Transverse colon (tissue), 4 donors: ENCODE results near the gene TMEM9. TPM values are rescaled to one million over a fixed set of nuclear protein-coding genes. Genes with fewer than 3 reads are reported as not detected.

Source experiments
- DNase-seq: peaks from one replicate; pipeline ENCODE4 v3.0.0-alpha.2; 2019
- H3K27ac ChIP-seq, 4 donors: fragments of 200-600 bp; sonication (generic); 2 replicates each; pipeline ENCODE4 v1.5.1; 2016 to 2018; ENCODE audit warnings: inconsistent platforms in 4 of 4
- H3K27me3 ChIP-seq: fragments of 200-600 bp; sonication (generic); 2 replicates; pipeline ENCODE4 v1.5.1; 2017; ENCODE audit warnings: inconsistent platforms
- H3K36me3 ChIP-seq, 4 donors: fragments of 200-600 bp; sonication (generic); 2 replicates each; pipeline ENCODE4 v1.5.1; 2017 to 2019; ENCODE audit warnings: inconsistent platforms in 4 of 4
- H3K4me1 ChIP-seq, 4 donors: fragments of 200-600 bp; sonication (generic); 2 replicates each; pipeline ENCODE4 v1.5.1; 2017 to 2020; ENCODE audit warnings: inconsistent platforms in 4 of 4
- H3K4me3 ChIP-seq, 4 donors: fragments of 200-600 bp; sonication (generic); 1 replicate in 1 of 4; 2 replicates in 3 of 4; pipeline versions ENCODE4 v1.5.1 to v1.6.1; 2017 to 2019; ENCODE audit warnings: inconsistent platforms in 4 of 4
- H3K9me3 ChIP-seq, 2 donors: fragments of 200-600 bp; sonication (generic); 2 replicates each; pipeline ENCODE4 v1.5.1; 2017 to 2019; ENCODE audit warnings: inconsistent platforms in 2 of 2
- EP300 ChIP-seq: sonication (generic); formaldehyde crosslinking; IDR thresholded peaks from one replicate; pipeline ENCODE4 v1.6.1; 2017; ENCODE audit warnings: antibody characterized with exemption, low read depth
- POLR2A ChIP-seq: fragments of 450-650 bp; IDR thresholded peaks from one replicate; pipeline ENCODE4 v1.6.1; 2016; ENCODE audit warnings: antibody characterized with exemption, mild to moderate bottlenecking, moderate library complexity
- POLR2AphosphoS5 ChIP-seq, 3 donors: sonication (generic); formaldehyde crosslinking; IDR thresholded peaks; one replicate each; pipeline ENCODE4 v1.6.1; 2016; ENCODE audit warnings: antibody characterized with exemption in 3 of 3
- WGBS, 2 donors: methylation state at CpG; one replicate each; pipeline ENCODE4 v1.1.5; 2018; ENCODE audit warnings: low coverage in 1 of 2; 5-methylcytosine and 5-hydroxymethylcytosine counted together
- in situ Hi-C, 4 donors: fragments of 200-750 bp; cut with MboI; loops; one replicate each; pipeline versions ENCODE4 v1.15.0 to v1.15.1; 2017; ENCODE audit warnings: low sequenced_read_pairs in 3 of 4, low pct_ligation_motif_present in 1 of 4, low pct_unique_long_range_greater_than_20kb in 1 of 4
- intact Hi-C: fragments of 100-400 bp; cut with DNase I; formaldehyde crosslinking; loops from one replicate; pipeline ENCODE4 v1.15.1; 2023; ENCODE audit warnings: low total_unique reads
- total RNA-seq, 4 donors: library from RNA; depleted of rRNA; stranded (reverse); fragments of >200 nt; gene quantifications; one replicate each; pipeline ENCODE4 v1.1.0, GENCODE V29; 2016
- TF ChIP-seq, protein P1 (sequence below), 5 experiments: fragments of 200-600 bp in 3 of 5; fragments of 450-650 bp in 2 of 5; sonication (generic) in 3 of 5; IDR thresholded peaks; 1 replicate in 2 of 5; 2 replicates in 3 of 5; pipeline ENCODE4 v1.5.1; 2016 to 2017; ENCODE audit warnings: antibody characterized with exemption in 5 of 5, inconsistent platforms in 3 of 5, mild to moderate bottlenecking in 2 of 5, moderate library complexity in 1 of 5

Gene TMEM9
- total RNA-seq, 4 donors from 2014 or later = 6.7 to 35.4 (median 29.4) TPM

DNA sequence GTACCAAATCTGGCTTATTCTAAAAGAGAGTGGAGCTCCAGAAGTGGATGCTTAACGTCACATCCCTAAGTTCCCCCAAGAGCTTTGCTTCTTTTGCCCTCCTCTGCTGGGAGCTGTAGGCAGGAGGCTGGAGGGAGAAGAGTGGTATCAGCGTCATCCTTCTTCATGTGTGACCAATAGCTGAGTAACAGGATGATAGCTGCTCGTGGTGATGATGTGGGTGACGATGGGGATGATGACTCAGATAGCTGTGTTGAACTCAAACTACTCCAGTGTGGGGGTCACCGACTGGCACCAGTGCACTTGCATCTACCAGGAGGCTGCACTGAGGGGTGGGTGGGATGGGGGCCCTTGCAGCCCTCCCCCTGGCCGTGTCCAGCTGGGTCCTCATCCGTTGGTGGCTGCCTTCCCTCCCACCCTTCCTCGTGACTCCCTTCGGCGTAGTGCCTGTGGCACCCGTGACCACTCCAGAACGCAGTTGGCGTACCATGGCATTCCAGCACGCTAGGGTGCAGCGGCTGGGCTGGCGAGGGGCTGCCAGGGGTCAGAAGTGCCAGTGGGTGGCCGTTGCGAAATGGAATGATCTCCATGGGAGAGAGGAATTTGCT is 37.5 kb upstream of the TMEM9 start:
- 71% methylated on average over 18 of the region's 18 CpGs; no CpG with 5 or more reads in 1 of the 2 donors for WGBS, 2 donors
- Histone ChIP-seq H3K9me3 (no peaks in the 10 kb centered on the region), H3K36me3 (no peaks in the 10 kb centered on the region), H3K27me3 (peaks cover 7% of the 10 kb centered on the region), H3K27ac (no peak overlapping the region), H3K4me3 (no peak overlapping the region), H3K4me1 (no peaks in the 10 kb centered on the region)
- TF ChIP-seq, protein P1, sequence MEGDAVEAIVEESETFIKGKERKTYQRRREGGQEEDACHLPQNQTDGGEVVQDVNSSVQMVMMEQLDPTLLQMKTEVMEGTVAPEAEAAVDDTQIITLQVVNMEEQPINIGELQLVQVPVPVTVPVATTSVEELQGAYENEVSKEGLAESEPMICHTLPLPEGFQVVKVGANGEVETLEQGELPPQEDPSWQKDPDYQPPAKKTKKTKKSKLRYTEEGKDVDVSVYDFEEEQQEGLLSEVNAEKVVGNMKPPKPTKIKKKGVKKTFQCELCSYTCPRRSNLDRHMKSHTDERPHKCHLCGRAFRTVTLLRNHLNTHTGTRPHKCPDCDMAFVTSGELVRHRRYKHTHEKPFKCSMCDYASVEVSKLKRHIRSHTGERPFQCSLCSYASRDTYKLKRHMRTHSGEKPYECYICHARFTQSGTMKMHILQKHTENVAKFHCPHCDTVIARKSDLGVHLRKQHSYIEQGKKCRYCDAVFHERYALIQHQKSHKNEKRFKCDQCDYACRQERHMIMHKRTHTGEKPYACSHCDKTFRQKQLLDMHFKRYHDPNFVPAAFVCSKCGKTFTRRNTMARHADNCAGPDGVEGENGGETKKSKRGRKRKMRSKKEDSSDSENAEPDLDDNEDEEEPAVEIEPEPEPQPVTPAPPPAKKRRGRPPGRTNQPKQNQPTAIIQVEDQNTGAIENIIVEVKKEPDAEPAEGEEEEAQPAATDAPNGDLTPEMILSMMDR (IDR thresholded peaks at IDR 0.05) = no peak
- TF ChIP-seq EP300 (no peak), POLR2AphosphoS5 (IDR thresholded peaks at IDR 0.05) (no peak), POLR2A (no peak)
- intact Hi-C loops (no loop called here), in situ Hi-C loops (no loop called here)
- DNase-seq = no peak

DNA sequence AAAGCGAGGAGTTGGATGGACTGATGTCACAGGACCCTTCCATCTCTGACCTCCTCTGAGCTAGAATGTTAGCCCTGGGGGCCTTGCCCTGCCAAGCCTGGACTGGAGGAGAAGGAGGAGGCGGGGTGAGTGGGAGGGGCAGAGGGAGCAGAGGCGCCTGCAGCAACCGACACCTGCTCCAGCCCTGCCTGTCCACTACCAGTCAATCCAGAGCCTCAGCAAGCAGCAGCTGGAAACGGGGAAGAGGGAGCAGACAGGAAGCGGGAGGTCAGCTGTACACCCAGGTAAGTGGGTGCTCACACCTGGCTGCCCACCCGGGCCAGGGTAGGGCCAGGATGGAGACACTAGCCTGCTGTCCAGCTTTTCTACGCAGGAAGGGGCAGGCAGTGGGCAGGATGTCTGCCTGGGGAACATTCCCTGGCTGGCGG is 36.4 kb upstream of the TMEM9 start, which contains the start of gene IGFN1:
Gene IGFN1 (plus strand): TSS at position 201 of the 428 bp plus-strand sequence. CDS start 2,470 bp downstream, outside the sequence.
- no peak for DNase-seq
- TF ChIP-seq EP300 (no peak), POLR2A (no peak), POLR2AphosphoS5 (IDR thresholded peaks at IDR 0.05) (no peak)
- TF ChIP-seq, protein P1 (IDR thresholded peaks at IDR 0.05) = no peak
- H3K4me1 ChIP-seq = no peaks in the 10 kb centered on the region
- H3K27ac ChIP-seq = no peak within 1 kb of the TSS
- no peaks in the 10 kb centered on the region for H3K9me3 ChIP-seq
- 47% methylated on average over 8 of the region's 9 CpGs; no CpG with 5 or more reads in 1 of the 2 donors for WGBS, 2 donors
- peaks cover 7% of the 10 kb centered on the region for H3K27me3 ChIP-seq
- no peak within 1 kb of the TSS for H3K4me3 ChIP-seq
- no peaks in the 10 kb centered on the region for H3K36me3 ChIP-seq
- in situ Hi-C loops (no loop called here), intact Hi-C loops (no loop called here)

DNA sequence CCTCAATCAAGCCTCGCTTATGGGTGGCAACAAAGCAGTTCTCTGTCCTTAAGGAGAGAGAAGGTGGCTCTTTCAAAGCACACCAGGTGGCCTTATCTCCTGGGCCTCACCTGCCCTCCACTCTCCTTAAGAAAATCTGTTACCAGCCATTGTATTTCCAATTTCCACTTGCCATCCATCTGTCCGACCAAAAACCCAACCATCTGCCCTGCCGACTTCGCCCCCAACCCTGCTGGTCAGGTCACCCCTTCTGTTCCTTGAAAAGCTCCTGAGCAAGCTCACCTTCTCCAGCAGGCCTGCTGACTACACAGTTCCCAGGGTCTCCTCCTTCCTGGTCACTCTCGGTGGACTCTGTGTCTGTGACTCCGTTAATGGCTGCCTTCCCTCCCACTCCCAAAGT is 35.7 kb upstream of the TMEM9 start:
- no peak for DNase-seq

DNA sequence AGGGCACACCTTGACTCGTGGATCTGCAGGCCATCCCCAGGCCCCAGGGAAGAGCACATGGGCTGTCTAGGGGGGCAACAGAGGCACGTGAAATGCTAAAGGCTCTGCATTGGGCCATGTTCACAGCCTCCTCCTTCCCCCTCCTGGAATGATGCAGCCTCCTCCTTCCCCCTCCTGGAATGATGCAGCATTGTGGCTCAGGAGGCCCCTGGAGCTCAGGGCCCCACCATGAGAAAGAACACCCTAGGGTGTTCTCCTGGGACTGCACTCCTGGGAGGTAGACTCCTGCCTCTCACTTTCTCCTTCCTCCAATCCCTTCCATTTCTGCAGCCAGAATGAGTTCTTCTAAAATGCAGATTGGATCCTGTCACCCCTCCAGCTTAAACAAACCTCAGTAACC is 34.8 kb upstream of the TMEM9 start:
- peaks cover 0 to 5% (median 0%) of the 10 kb centered on the region in 4 donors for H3K4me1 ChIP-seq
- H3K4me3 ChIP-seq = no peak overlapping the region
- 75% methylated on average over 2 of the region's 2 CpGs; no CpG with 5 or more reads in 1 of the 2 donors for WGBS, 2 donors
- intact Hi-C loops = no loop called here
- peaks cover 7% of the 10 kb centered on the region for H3K27me3 ChIP-seq
- no peaks in the 10 kb centered on the region for H3K9me3 ChIP-seq
- in situ Hi-C loops = no loop called here
- DNase-seq = no peak
- TF ChIP-seq EP300 (no peak), POLR2AphosphoS5 (IDR thresholded peaks at IDR 0.05) (no peak), POLR2A (no peak)
- TF ChIP-seq, protein P1 (IDR thresholded peaks at IDR 0.05) = no peak
- no peak overlapping the region for H3K27ac ChIP-seq
- H3K36me3 ChIP-seq = no peaks in the 10 kb centered on the region

More for the DNA sequence above, 35.7 kb upstream of the TMEM9 start:
- peaks cover 7% of the 10 kb centered on the region for H3K27me3 ChIP-seq
- TF ChIP-seq EP300 (no peak), POLR2A (no peak), POLR2AphosphoS5 (IDR thresholded peaks at IDR 0.05) (no peak)
- TF ChIP-seq, protein P1 (IDR thresholded peaks at IDR 0.05) = no peak
- no peaks in the 10 kb centered on the region for H3K9me3 ChIP-seq
- 81 to 89% methylated on average over 5 to 6 of the region's 6 CpGs for WGBS, 2 donors
- H3K4me1 ChIP-seq = no peaks in the 10 kb centered on the region
- no peak overlapping the region for H3K27ac ChIP-seq
- H3K36me3 ChIP-seq = no peaks in the 10 kb centered on the region
- intact Hi-C loops (no loop called here), in situ Hi-C loops (no loop called here)
- H3K4me3 ChIP-seq = no peak overlapping the region
